Activated T-cell treated with anti-CD3 and anti-CD28 coated beads, Interleukin-2, amount 50 U/mL, for 24 hours (primary cell): ENCODE data around the gene PEX5L.
"Not testable (repeated sequence)": the region's sequence is repeated elsewhere in the genome, so short reads cannot be mapped to it uniquely, and the experiment has no call there.

Experiments
- DNase-seq: peaks from one replicate; pipeline ENCODE4 v3.0.0-alpha.2; 2020
- H3K27ac Mint-ChIP-seq: 2 replicates; pipeline ENCODE4 v1.8.0; 2020; ENCODE audit warnings: mild to moderate bottlenecking, mixed read lengths
- H3K27me3 Mint-ChIP-seq: 2 replicates; pipeline ENCODE4 v1.8.0; 2020; ENCODE audit warnings: mixed read lengths
- H3K36me3 Mint-ChIP-seq: 2 replicates; pipeline ENCODE4 v1.8.0; 2020; ENCODE audit warnings: low read depth, mixed read lengths
- H3K4me1 Mint-ChIP-seq: 2 replicates; pipeline ENCODE4 v1.8.0; 2020; ENCODE audit warnings: low read depth, mixed read lengths
- H3K4me3 Mint-ChIP-seq: 2 replicates; pipeline ENCODE4 v1.8.0; 2020; ENCODE audit warnings: mild to moderate bottlenecking, moderate library complexity, mixed read lengths
- H3K9me3 Mint-ChIP-seq: 2 replicates; pipeline ENCODE4 v1.8.0; 2020; ENCODE audit warnings: mixed read lengths

Gene PEX5L

GRCh38 chr3:179801263-179801662 is 235.5 kb downstream of the PEX5L start:
- Mint-ChIP-seq H3K27me3 (peaks cover 13% of the 10 kb centered on the region), H3K27ac (no peak overlapping the region), H3K9me3 (no peaks in the 10 kb centered on the region), H3K4me1 (peaks cover 3% of the 10 kb centered on the region), H3K4me3 (no peak overlapping the region), H3K36me3 (no peaks in the 10 kb centered on the region)
- no peak for DNase-seq

GRCh38 chr3:179797192-179797591 is 239.5 kb downstream of the PEX5L start:
- no peak for DNase-seq
- Mint-ChIP-seq H3K4me1 (no peaks in the 10 kb centered on the region), H3K27ac (no peak overlapping the region), H3K36me3 (no peaks in the 10 kb centered on the region), H3K9me3 (no peaks in the 10 kb centered on the region), H3K4me3 (no peak overlapping the region), H3K27me3 (no peaks in the 10 kb centered on the region)

- H3K27ac Mint-ChIP-seq: no peak overlapping the region
Measured at GRCh38 chr3:179796421-179796820, 240.3 kb downstream of the PEX5L start.

GRCh38 chr3:179794355-179794754 is 242.4 kb downstream of the PEX5L start:
- no peak overlapping the region for H3K4me3 Mint-ChIP-seq
- H3K9me3 Mint-ChIP-seq: no peaks in the 10 kb centered on the region
- no peak overlapping the region for H3K27ac Mint-ChIP-seq
- H3K27me3 Mint-ChIP-seq: no peaks in the 10 kb centered on the region
- no peak for DNase-seq
- no peaks in the 10 kb centered on the region for H3K36me3 Mint-ChIP-seq
- no peaks in the 10 kb centered on the region for H3K4me1 Mint-ChIP-seq

More at GRCh38 chr3:179796421-179796820, 240.3 kb downstream of the PEX5L start:
- Mint-ChIP-seq H3K4me3 (no peak overlapping the region), H3K36me3 (no peaks in the 10 kb centered on the region), H3K27me3 (no peaks in the 10 kb centered on the region), H3K9me3 (no peaks in the 10 kb centered on the region), H3K4me1 (no peaks in the 10 kb centered on the region)
- DNase-seq: no peak

GRCh38 chr3:179791793-179792192 is 244.9 kb downstream of the PEX5L start:
- H3K9me3 Mint-ChIP-seq: no peaks in the 10 kb centered on the region
- DNase-seq: no peak
- peaks cover 9% of the 10 kb centered on the region for H3K36me3 Mint-ChIP-seq
- no peak overlapping the region for H3K4me3 Mint-ChIP-seq
- H3K27me3 Mint-ChIP-seq: no peaks in the 10 kb centered on the region
- H3K27ac Mint-ChIP-seq: no peak overlapping the region
- H3K4me1 Mint-ChIP-seq: no peaks in the 10 kb centered on the region

GRCh38 chr3:179788996-179789395 is 247.7 kb downstream of the PEX5L start:
- Mint-ChIP-seq H3K4me1 (no peaks in the 10 kb centered on the region), H3K27ac (no peak overlapping the region), H3K36me3 (peaks cover 26% of the 10 kb centered on the region), H3K4me3 (no peak overlapping the region), H3K9me3 (no peaks in the 10 kb centered on the region), H3K27me3 (no peaks in the 10 kb centered on the region)
- DNase-seq: no peak

GRCh38 chr3:179782841-179783240 is 253.9 kb downstream of the PEX5L start:
- H3K27ac Mint-ChIP-seq, H3K27me3 Mint-ChIP-seq, H3K4me3 Mint-ChIP-seq, DNase-seq, H3K9me3 Mint-ChIP-seq, H3K4me1 Mint-ChIP-seq: not testable (repeated sequence)
- H3K36me3 Mint-ChIP-seq: peaks cover 62% of the 10 kb centered on the region

- DNase-seq: no peak
- no peaks in the 10 kb centered on the region for H3K4me1 Mint-ChIP-seq
- no peaks in the 10 kb centered on the region for H3K27me3 Mint-ChIP-seq
- peaks cover 76% of the 10 kb centered on the region for H3K36me3 Mint-ChIP-seq
- H3K9me3 Mint-ChIP-seq: peaks cover 6% of the 10 kb centered on the region
- no peak overlapping the region for H3K27ac Mint-ChIP-seq
- H3K4me3 Mint-ChIP-seq: no peak overlapping the region
Measured at GRCh38 chr3:179775416-179776122, 261.2 kb downstream of the PEX5L start.

GRCh38 chr3:179772297-179772696 is 264.4 kb downstream of the PEX5L start:
- DNase-seq: no peak
- no peaks in the 10 kb centered on the region for H3K4me1 Mint-ChIP-seq
- H3K4me3 Mint-ChIP-seq: no peak overlapping the region
- peaks cover 2% of the 10 kb centered on the region for H3K9me3 Mint-ChIP-seq
- no peak overlapping the region for H3K27ac Mint-ChIP-seq
- H3K27me3 Mint-ChIP-seq: no peaks in the 10 kb centered on the region
- peaks cover 80% of the 10 kb centered on the region for H3K36me3 Mint-ChIP-seq

- H3K27ac Mint-ChIP-seq: no peak overlapping the region
- no peak for DNase-seq
- H3K36me3 Mint-ChIP-seq: peaks cover 83% of the 10 kb centered on the region
- no peaks in the 10 kb centered on the region for H3K4me1 Mint-ChIP-seq
- H3K9me3 Mint-ChIP-seq: peaks cover 2% of the 10 kb centered on the region
- no peaks in the 10 kb centered on the region for H3K27me3 Mint-ChIP-seq
- no peak overlapping the region for H3K4me3 Mint-ChIP-seq
Measured at GRCh38 chr3:179771797-179772196, 264.9 kb downstream of the PEX5L start.

- Mint-ChIP-seq H3K27me3 (no peaks in the 10 kb centered on the region), H3K27ac (no peak overlapping the region), H3K4me3 (no peak overlapping the region), H3K36me3 (peaks cover 89% of the 10 kb centered on the region), H3K9me3 (peaks cover 2% of the 10 kb centered on the region), H3K4me1 (no peaks in the 10 kb centered on the region)
- DNase-seq: no peak
Measured at GRCh38 chr3:179769411-179770247, 267.1 kb downstream of the PEX5L start.

- Mint-ChIP-seq H3K36me3 (peaks cover 84% of the 10 kb centered on the region), H3K4me1 (no peaks in the 10 kb centered on the region), H3K27ac (no peak overlapping the region), H3K27me3 (no peaks in the 10 kb centered on the region), H3K9me3 (no peaks in the 10 kb centered on the region), H3K4me3 (no peak overlapping the region)
- DNase-seq: no peak
Measured at GRCh38 chr3:179768080-179768479, 268.7 kb downstream of the PEX5L start.

- H3K9me3 Mint-ChIP-seq: no peaks in the 10 kb centered on the region
- no peaks in the 10 kb centered on the region for H3K4me1 Mint-ChIP-seq
- DNase-seq: no peak
- no peaks in the 10 kb centered on the region for H3K27me3 Mint-ChIP-seq
- no peak overlapping the region for H3K4me3 Mint-ChIP-seq
- no peak overlapping the region for H3K27ac Mint-ChIP-seq
- peaks cover 80% of the 10 kb centered on the region for H3K36me3 Mint-ChIP-seq
Measured at GRCh38 chr3:179766416-179767133, 270.2 kb downstream of the PEX5L start.

- H3K4me1 Mint-ChIP-seq: no peaks in the 10 kb centered on the region
- H3K9me3 Mint-ChIP-seq: no peaks in the 10 kb centered on the region
- no peak overlapping the region for H3K4me3 Mint-ChIP-seq
- no peak for DNase-seq
- no peaks in the 10 kb centered on the region for H3K27me3 Mint-ChIP-seq
- peaks cover 79% of the 10 kb centered on the region for H3K36me3 Mint-ChIP-seq
- H3K27ac Mint-ChIP-seq: no peak overlapping the region
Measured at GRCh38 chr3:179765396-179765795, 271.3 kb downstream of the PEX5L start.

GRCh38 chr3:179760944-179761343 is 275.8 kb downstream of the PEX5L start:
- no peak overlapping the region for H3K4me3 Mint-ChIP-seq
- no peak for DNase-seq
- no peaks in the 10 kb centered on the region for H3K27me3 Mint-ChIP-seq
- H3K36me3 Mint-ChIP-seq: peaks cover 80% of the 10 kb centered on the region
- H3K9me3 Mint-ChIP-seq: no peaks in the 10 kb centered on the region
- H3K4me1 Mint-ChIP-seq: no peaks in the 10 kb centered on the region
- no peak overlapping the region for H3K27ac Mint-ChIP-seq
